ENCODE data around the gene ASCL3.
"Not testable (repeated sequence)": the region's sequence is repeated elsewhere in the genome, so short reads cannot be mapped to it uniquely, and the experiment has no call there.

ASCL3 gene

GRCh38 chr11:8908099-8908498 lies 34.7 kb downstream of the ASCL3 start:
- DNase-seq, result no peak

GRCh38 chr11:8907116-8907515 lies 35.7 kb downstream of the ASCL3 start:
- DNase-seq, result no peak

GRCh38 chr11:8905528-8906165 lies 37.2 kb downstream of the ASCL3 start:
- DNase-seq, result no peak

- DNase-seq, result no peak
These were observed 43.6 kb downstream of the ASCL3 start for GRCh38 chr11:8899119-8899753.

GRCh38 chr11:8891185-8891584 lies 51.6 kb downstream of the ASCL3 start:
- DNase-seq, result not testable (repeated sequence)

Data from cerebellar nuclear complex (tissue), 1 donor.